BJ (cell line): ENCODE measurements around the gene AHI1. TPM values are rescaled to one million over a fixed set of nuclear protein-coding genes. Genes with fewer than 3 reads are reported as not detected.

ENCODE experiments used
- CTCF ChIA-PET: fragments of 350-600 bp; formaldehyde crosslinking; extraction: SDS; loops from one replicate; lab custom pipeline; 2021; ENCODE audit warnings: antibody characterized with exemption, inconsistent platforms; lab: Yijun Ruan, JAX
- POLR2A ChIA-PET: fragments of 300-600 bp; sonication (Branson Sonifier 250); formaldehyde crosslinking; extraction: SDS; loops from one replicate; lab custom pipeline; 2021; ENCODE audit warnings: antibody characterized with exemption; lab: Charles Lee
- DNase-seq: peaks from one replicate; pipeline ENCODE4 v3.0.0-alpha.2; 2011; ENCODE audit warnings: low read depth
- H3K27me3 ChIP-seq: 2 replicates; pipeline ENCODE4 v1.6.0; 2011; ENCODE audit warnings: low read length; ENCODE audit not compliant: control insufficient read depth, insufficient read depth
- H3K36me3 ChIP-seq: 2 replicates; pipeline ENCODE4 v1.5.1; 2011; ENCODE audit warnings: low read length; ENCODE audit not compliant: control insufficient read depth, insufficient read depth
- H3K4me3 ChIP-seq: 2 replicates; pipeline ENCODE4 v1.5.1; 2011; ENCODE audit warnings: low read depth, mild to moderate bottlenecking, control low read depth, low read length
- CTCF ChIP-seq: IDR thresholded peaks from 2 replicates; pipeline ENCODE4 v1.5.1; 2011; ENCODE audit warnings: low read depth, mild to moderate bottlenecking, control low read depth, inconsistent platforms, low read length, moderate library complexity; ENCODE audit not compliant: insufficient read depth
- polyA plus RNA-seq: library from polyadenylated mRNA; depleted of rRNA; stranded (reverse); fragments of >200 nt; gene quantifications from 2 replicates; pipeline ENCODE4 v1.2.3, GENCODE V29; 2011

AHI1 gene
- polyA plus RNA-seq, 1 experiment = 7.9 TPM

- H3K4me3 ChIP-seq = no peak overlapping the region
- no peaks in the 10 kb centered on the region for H3K27me3 ChIP-seq
- POLR2A ChIA-PET = no interaction called here
- TF ChIP-seq CTCF = no peak
- CTCF ChIA-PET = interaction anchor here (1.3 to 1.9 kb wide), 2 partner anchors 14 to 705 kb away, joined by 3 to 5 read pairs; no protein-coding TSS in a partner anchor
- no peaks in the 10 kb centered on the region for H3K36me3 ChIP-seq
- no peak for DNase-seq
These were observed 23.9 kb upstream of the AHI1 start for GRCh38 chr6:135521431-135521830.

GRCh38 chr6:135520781-135521180 is 23.2 kb upstream of the AHI1 start:
- no peaks in the 10 kb centered on the region for H3K36me3 ChIP-seq
- ChIA-PET CTCF (interaction anchor here (1.0 to 1.9 kb wide), 3 partner anchors 9 to 15 kb away, joined by 3 to 5 read pairs (median 4); no protein-coding TSS in a partner anchor), POLR2A (no interaction called here)
- TF ChIP-seq CTCF = no peak
- no peaks in the 10 kb centered on the region for H3K27me3 ChIP-seq
- H3K4me3 ChIP-seq = no peak overlapping the region
- no peak for DNase-seq

- ChIA-PET CTCF (interaction anchor here (0.9 to 1.6 kb wide), 2 partner anchors 13 to 707 kb away, joined by 3 to 4 read pairs; no protein-coding TSS in a partner anchor), POLR2A (no interaction called here)
- Histone ChIP-seq H3K4me3 (no peak overlapping the region), H3K27me3 (no peaks in the 10 kb centered on the region), H3K36me3 (no peaks in the 10 kb centered on the region)
- no peak for DNase-seq
- no peak for TF ChIP-seq CTCF
These were observed 21.8 kb upstream of the AHI1 start for GRCh38 chr6:135519348-135519747.

GRCh38 chr6:135517527-135517926 is 20.0 kb upstream of the AHI1 start:
- H3K36me3 ChIP-seq = no peaks in the 10 kb centered on the region
- no peaks in the 10 kb centered on the region for H3K27me3 ChIP-seq
- DNase-seq = no peak
- no peak overlapping the region for H3K4me3 ChIP-seq
- ChIA-PET POLR2A (no interaction called here), CTCF (interaction anchor here (0.7 kb wide), 1 partner anchor 472 kb away, joined by 3 read pairs; no protein-coding TSS in a partner anchor)
- TF ChIP-seq CTCF = no peak

- CTCF ChIA-PET = interaction anchor here (1.4 to 1.6 kb wide), 2 partner anchors 15 to 712 kb away, joined by 3 to 5 read pairs; no protein-coding TSS in a partner anchor
- no peak overlapping the region for H3K4me3 ChIP-seq
- POLR2A ChIA-PET = no interaction called here
- no peak for TF ChIP-seq CTCF
- no peaks in the 10 kb centered on the region for H3K27me3 ChIP-seq
- H3K36me3 ChIP-seq = no peaks in the 10 kb centered on the region
- no peak for DNase-seq
These were observed 17.2 kb upstream of the AHI1 start for GRCh38 chr6:135514706-135515105.
